Endothelial cell of umbilical vein (primary cell): ENCODE data around the gene KANK2. TPM values are rescaled to one million over a fixed set of nuclear protein-coding genes. Genes with fewer than 3 reads are reported as not detected.
A peak's percentile ranks its signal among the peaks of the same experiment; 100 is the strongest.

Experiments
- BruUV-seq: library from RNA; stranded (reverse); fragments of 400-500 nt; replicated peaks from 2 replicates; lab custom pipeline; 2021; lab: Mats Ljungman, UMichigan
- CTCF ChIA-PET: fragments of 300-600, 350-600 bp; sonication (Branson Sonifier 250); formaldehyde crosslinking; loops from one replicate; lab custom pipeline; 2021; ENCODE audit warnings: antibody characterized with exemption, inconsistent platforms; lab: Charles Lee
- POLR2A ChIA-PET: fragments of 300-600, 350-600 bp; sonication (Branson Sonifier 250); formaldehyde crosslinking; loops from one replicate; lab custom pipeline; 2021; ENCODE audit warnings: antibody characterized with exemption, inconsistent platforms; lab: Charles Lee
- DNase-seq: peaks from one replicate; pipeline ENCODE4 v3.0.0-alpha.2; 2011; ENCODE audit warnings: low read depth, low spot score
- FAIRE-seq: peaks from 2 replicates; lab custom pipeline; 2011; peaks lifted over from hg19 to GRCh38; lab: Jason Lieb, UNC
- H2AFZ ChIP-seq: 2 replicates; pipeline ENCODE4 v1.6.0; 2012; ENCODE audit warnings: low read depth, low read length, control low read depth, inconsistent platforms
- H3K27ac ChIP-seq: 2 replicates; pipeline ENCODE4 v1.5.1; 2011; ENCODE audit warnings: low read depth, mild to moderate bottlenecking, control low read depth, low read length, moderate library complexity; ENCODE audit not compliant: insufficient read depth
- H3K27me3 ChIP-seq, 2 experiments: 2 replicates each; pipeline versions ENCODE4 v1.6.0 to v1.6.1; 2011; ENCODE audit warnings: low read length in 2 of 2, mixed read lengths in 1 of 2; ENCODE audit not compliant: control insufficient read depth in 2 of 2, insufficient read depth in 2 of 2
- H3K36me3 ChIP-seq, 2 experiments: 2 replicates in 1 of 2; 3 replicates in 1 of 2; pipeline ENCODE4 v1.5.1; 2011; ENCODE audit warnings: low read length in 2 of 2, mild to moderate bottlenecking in 1 of 2, moderate library complexity in 1 of 2; ENCODE audit not compliant: control insufficient read depth in 2 of 2, insufficient read depth in 2 of 2; ENCODE audit errors: extremely low read depth in 1 of 2
- H3K4me1 ChIP-seq: 3 replicates; pipeline ENCODE4 v1.5.1; 2011; ENCODE audit warnings: mild to moderate bottlenecking, low read length; ENCODE audit not compliant: control insufficient read depth, insufficient read depth; ENCODE audit errors: extremely low read depth
- H3K4me2 ChIP-seq: 2 replicates; pipeline ENCODE4 v1.6.1; 2011; ENCODE audit warnings: low read length, control low read depth, mixed read lengths; ENCODE audit not compliant: insufficient read depth
- H3K4me3 ChIP-seq, 3 experiments: fragments of 200-600 bp in 1 of 3; sonication (generic), shearing (Covaris generic) in 1 of 3; replicated peaks in 1 of 3; 2 replicates each; pipeline ENCODE4 v1.5.1; 2011 to 2016; ENCODE audit warnings: control low read depth in 3 of 3, low read length in 3 of 3, mild to moderate bottlenecking in 2 of 3, inconsistent platforms in 1 of 3, low read depth in 1 of 3, moderate library complexity in 1 of 3; ENCODE audit not compliant: insufficient read depth in 1 of 3
- H3K79me2 ChIP-seq: 2 replicates; pipeline ENCODE4 v1.6.0; 2012; ENCODE audit warnings: low read length, inconsistent platforms; ENCODE audit not compliant: control insufficient read depth, insufficient read depth
- H3K9ac ChIP-seq: replicated peaks from 2 replicates; pipeline ENCODE3; 2011; ENCODE audit warnings: low read length, control low read depth; ENCODE audit not compliant: insufficient read depth; ENCODE audit errors: extremely low read depth
- H3K9me1 ChIP-seq: replicated peaks from 3 replicates; pipeline ENCODE4 v1.6.0; 2011; ENCODE audit warnings: mild to moderate bottlenecking, low read length; ENCODE audit not compliant: control insufficient read depth, insufficient read depth; ENCODE audit errors: extremely low read depth
- H3K9me3 ChIP-seq: replicated peaks from 2 replicates; pipeline ENCODE4 v1.5.1; 2012; ENCODE audit warnings: low read length, inconsistent platforms; ENCODE audit not compliant: control insufficient read depth, insufficient read depth
- H4K20me1 ChIP-seq: replicated peaks from 2 replicates; pipeline ENCODE3; 2011; ENCODE audit warnings: mild to moderate bottlenecking, low read length; ENCODE audit not compliant: control insufficient read depth, insufficient read depth; ENCODE audit errors: extremely low read depth
- CTCF ChIP-seq, 2 donors: IDR thresholded peaks; 1 replicate in 1 of 2; 2 replicates in 1 of 2; pipeline ENCODE4 v1.5.1; 2011; ENCODE audit warnings: low read length in 2 of 2, mild to moderate bottlenecking in 2 of 2, moderate library complexity in 2 of 2, control low read depth in 1 of 2, inconsistent platforms in 1 of 2, low read depth in 1 of 2; ENCODE audit not compliant: insufficient read depth in 1 of 2; ENCODE audit errors: extremely low read depth in 1 of 2
- EZH2 ChIP-seq: IDR thresholded peaks from 2 replicates; pipeline ENCODE4 v1.6.1; 2012; ENCODE audit warnings: borderline replicate concordance, low read depth, mild to moderate bottlenecking, moderate library complexity, low read length, inconsistent platforms; ENCODE audit not compliant: severe bottlenecking
- FOS ChIP-seq: IDR thresholded peaks from 2 replicates; pipeline ENCODE4 v1.6.1; 2011; ENCODE audit warnings: mild to moderate bottlenecking, low read length, moderate library complexity, borderline replicate concordance; ENCODE audit not compliant: insufficient read depth
- GATA2 ChIP-seq: IDR thresholded peaks from 2 replicates; pipeline ENCODE4 v1.7.0; 2011; ENCODE audit warnings: low read depth, mild to moderate bottlenecking, moderate library complexity, mixed read lengths, low read length; ENCODE audit not compliant: insufficient read length, insufficient read depth
- JUN ChIP-seq: IDR thresholded peaks from 2 replicates; pipeline ENCODE4 v1.6.1; 2011; ENCODE audit warnings: borderline replicate concordance, low read depth; ENCODE audit not compliant: insufficient read length, insufficient read depth
- MYC ChIP-seq: IDR thresholded peaks from one replicate; pipeline ENCODE4 v1.6.1; 2011; ENCODE audit warnings: mild to moderate bottlenecking, low read depth, low read length
- POLR2A ChIP-seq: IDR thresholded peaks from 2 replicates; pipeline ENCODE4 v1.6.1; 2012; ENCODE audit warnings: low read depth, mild to moderate bottlenecking, control low read depth, low read length
- POLR2AphosphoS5 ChIP-seq: IDR thresholded peaks from 2 replicates; pipeline ENCODE4 v1.6.1; 2012; ENCODE audit warnings: low read depth, mild to moderate bottlenecking, control low read depth, low read length, moderate library complexity; ENCODE audit not compliant: insufficient read depth
- dilution Hi-C: fragments of 300-500 bp; cut with MboI; formaldehyde crosslinking; loops from one replicate; pipeline ENCODE4 v1.15.0; 2019; ENCODE audit warnings: low sequenced_read_pairs; ENCODE audit not compliant: extremely low pct_ligation_motif_present
- intact Hi-C: fragments of 100-400 bp; cut with micrococcal nuclease; formaldehyde crosslinking; loops from one replicate; pipeline ENCODE4 v1.10.0; 2022
- polyA plus RNA-seq, 4 experiments: library from polyadenylated mRNA; depleted of rRNA in 3 of 4; stranded (reverse) in 3 of 4; unstranded in 1 of 4; fragments of >200 nt; gene quantifications; 2 replicates each; pipeline versions ENCODE4 v1.2.1 to v1.2.3, GENCODE V29; 2011 to 2012; ENCODE audit warnings: missing spikeins in 1 of 4
- total RNA-seq: library from RNA; stranded (reverse); gene quantifications from 2 replicates; pipeline ENCODE4 v1.2.3, GENCODE V29; 2021
- TF ChIP-seq, protein P1 (sequence below): IDR thresholded peaks from 2 replicates; pipeline ENCODE4 v1.6.1; 2011; ENCODE audit not compliant: insufficient read depth, insufficient read length

The KANK2 gene
- total and polyA plus RNA-seq, 2 donors (not counting 3 experiments of a cell fraction or from before 2014, with no cell fraction given) = 41.7 to 77.9 TPM

DNA sequence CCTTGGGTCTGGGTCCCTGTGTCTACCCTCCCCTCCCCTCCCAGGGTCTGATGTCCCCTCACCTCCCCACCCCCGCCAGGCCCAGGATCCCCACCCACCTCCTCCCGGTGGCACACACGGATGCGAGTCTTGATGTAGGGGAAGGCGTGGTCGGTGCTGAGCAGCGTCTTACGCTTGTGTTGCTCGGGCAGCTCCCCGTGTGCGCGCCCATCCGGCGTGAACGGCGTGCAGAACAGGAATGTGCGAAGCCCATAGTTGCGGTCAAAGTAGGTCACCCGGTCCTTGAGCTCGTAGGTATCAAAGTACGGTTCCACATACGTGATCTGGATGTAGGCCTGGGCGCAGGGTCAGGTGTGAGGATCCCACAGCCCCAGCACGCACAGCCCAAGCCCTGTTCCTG, 4.4 kb upstream of the KANK2 start:
- Histone ChIP-seq H3K27ac (no peak overlapping the region), H3K36me3 (peaks cover 5 to 33% of the 10 kb centered on the region in 2 experiments), H3K4me3 (no peak overlapping the region), H3K4me2 (no peak overlapping the region), H3K9ac (no peak overlapping the region), H4K20me1 (no peaks in the 10 kb centered on the region), H3K9me3 (no peaks in the 10 kb centered on the region), H2AFZ (no peak overlapping the region), H3K79me2 (peaks cover 5% of the 10 kb centered on the region), H3K9me1 (no peaks in the 10 kb centered on the region), H3K4me1 (peaks cover 9% of the 10 kb centered on the region), H3K27me3 (no peaks in the 10 kb centered on the region)
- dilution Hi-C loops (no loop called here), intact Hi-C loops (loop anchor here (5.0 kb wide), 1 partner anchor 264 kb away; no protein-coding TSS in a partner anchor)
- TF ChIP-seq CTCF (IDR thresholded peaks at IDR 0.05; ENCODE audit: extremely low read depth in 1 of 2, insufficient read depth in 1 of 2, low read depth in 1 of 2, low read length in 2 of 2) (no peak), MYC (no peak), JUN (no peak), GATA2 (no peak), POLR2A (no peak), FOS (no peak), EZH2 (no peak), POLR2AphosphoS5 (no peak)
- TF ChIP-seq, protein P1, sequence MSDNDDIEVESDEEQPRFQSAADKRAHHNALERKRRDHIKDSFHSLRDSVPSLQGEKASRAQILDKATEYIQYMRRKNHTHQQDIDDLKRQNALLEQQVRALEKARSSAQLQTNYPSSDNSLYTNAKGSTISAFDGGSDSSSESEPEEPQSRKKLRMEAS = no peak
- DNase-seq = no peak
- FAIRE-seq = no peak
- BruUV-seq = TSS peak; percentile 18
- POLR2A ChIA-PET = no interaction called here
- CTCF ChIA-PET = interaction anchor here (0.8 to 7.6 kb wide), 2 partner anchors 76 to 166 kb away, joined by 3 to 116 read pairs; no protein-coding TSS in a partner anchor
